Measurements from ENCODE around the gene NT5E.

NT5E gene

GRCh38 chr6:85429346-85429745 is 20.5 kb upstream of the NT5E start:
- TF ChIP-seq FOXP2 (optimal IDR thresholded peaks at IDR 0.05; ENCODE audit: borderline replicate concordance, extremely low read depth, extremely low read length, insufficient read depth) (no peak), POLR2AphosphoS5 (IDR thresholded peaks at IDR 0.05; ENCODE audit: low read depth, low read length) (no peak), TAF1 (IDR thresholded peaks at IDR 0.05; ENCODE audit: borderline replicate concordance, insufficient read depth, low read length) (no peak), SIN3A (IDR thresholded peaks at IDR 0.05; ENCODE audit: borderline replicate concordance, insufficient read depth, low read length) (no peak)
- TF ChIP-seq, protein P1, sequence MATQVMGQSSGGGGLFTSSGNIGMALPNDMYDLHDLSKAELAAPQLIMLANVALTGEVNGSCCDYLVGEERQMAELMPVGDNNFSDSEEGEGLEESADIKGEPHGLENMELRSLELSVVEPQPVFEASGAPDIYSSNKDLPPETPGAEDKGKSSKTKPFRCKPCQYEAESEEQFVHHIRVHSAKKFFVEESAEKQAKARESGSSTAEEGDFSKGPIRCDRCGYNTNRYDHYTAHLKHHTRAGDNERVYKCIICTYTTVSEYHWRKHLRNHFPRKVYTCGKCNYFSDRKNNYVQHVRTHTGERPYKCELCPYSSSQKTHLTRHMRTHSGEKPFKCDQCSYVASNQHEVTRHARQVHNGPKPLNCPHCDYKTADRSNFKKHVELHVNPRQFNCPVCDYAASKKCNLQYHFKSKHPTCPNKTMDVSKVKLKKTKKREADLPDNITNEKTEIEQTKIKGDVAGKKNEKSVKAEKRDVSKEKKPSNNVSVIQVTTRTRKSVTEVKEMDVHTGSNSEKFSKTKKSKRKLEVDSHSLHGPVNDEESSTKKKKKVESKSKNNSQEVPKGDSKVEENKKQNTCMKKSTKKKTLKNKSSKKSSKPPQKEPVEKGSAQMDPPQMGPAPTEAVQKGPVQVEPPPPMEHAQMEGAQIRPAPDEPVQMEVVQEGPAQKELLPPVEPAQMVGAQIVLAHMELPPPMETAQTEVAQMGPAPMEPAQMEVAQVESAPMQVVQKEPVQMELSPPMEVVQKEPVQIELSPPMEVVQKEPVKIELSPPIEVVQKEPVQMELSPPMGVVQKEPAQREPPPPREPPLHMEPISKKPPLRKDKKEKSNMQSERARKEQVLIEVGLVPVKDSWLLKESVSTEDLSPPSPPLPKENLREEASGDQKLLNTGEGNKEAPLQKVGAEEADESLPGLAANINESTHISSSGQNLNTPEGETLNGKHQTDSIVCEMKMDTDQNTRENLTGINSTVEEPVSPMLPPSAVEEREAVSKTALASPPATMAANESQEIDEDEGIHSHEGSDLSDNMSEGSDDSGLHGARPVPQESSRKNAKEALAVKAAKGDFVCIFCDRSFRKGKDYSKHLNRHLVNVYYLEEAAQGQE (IDR thresholded peaks at IDR 0.05; ENCODE audit: insufficient read depth in 1 of 2, low read depth in 2 of 2, low read length in 2 of 2): no peak

DNA sequence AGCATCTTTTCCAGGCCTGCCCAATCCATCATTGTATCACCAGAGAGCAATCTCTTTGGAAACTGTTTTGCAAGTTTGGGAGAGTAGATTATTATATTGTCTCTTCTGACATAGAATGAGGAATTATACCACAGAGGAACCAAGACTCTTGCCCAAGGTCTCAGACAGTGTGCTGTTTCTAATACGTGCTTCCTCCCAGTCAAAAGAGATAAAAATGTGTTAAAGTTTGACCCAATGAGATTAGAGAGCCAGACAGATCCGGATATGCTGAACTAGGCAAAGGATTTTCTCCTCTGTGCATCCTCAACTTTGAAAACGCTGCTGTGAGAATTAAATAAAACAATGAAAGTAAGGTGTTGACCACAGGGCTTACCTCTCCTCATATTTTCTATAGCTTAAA is 18.6 kb upstream of the NT5E start:
- TF ChIP-seq POLR2AphosphoS5 (IDR thresholded peaks at IDR 0.05; ENCODE audit: low read depth, low read length) (no peak), FOXP2 (optimal IDR thresholded peaks at IDR 0.05; ENCODE audit: borderline replicate concordance, extremely low read depth, extremely low read length, insufficient read depth) (no peak), TAF1 (IDR thresholded peaks at IDR 0.05; ENCODE audit: borderline replicate concordance, insufficient read depth, low read length) (no peak), SIN3A (IDR thresholded peaks at IDR 0.05; ENCODE audit: borderline replicate concordance, insufficient read depth, low read length) (no peak)
- TF ChIP-seq, protein P1 (IDR thresholded peaks at IDR 0.05; ENCODE audit: insufficient read depth in 1 of 2, low read depth in 2 of 2, low read length in 2 of 2): no peak

DNA sequence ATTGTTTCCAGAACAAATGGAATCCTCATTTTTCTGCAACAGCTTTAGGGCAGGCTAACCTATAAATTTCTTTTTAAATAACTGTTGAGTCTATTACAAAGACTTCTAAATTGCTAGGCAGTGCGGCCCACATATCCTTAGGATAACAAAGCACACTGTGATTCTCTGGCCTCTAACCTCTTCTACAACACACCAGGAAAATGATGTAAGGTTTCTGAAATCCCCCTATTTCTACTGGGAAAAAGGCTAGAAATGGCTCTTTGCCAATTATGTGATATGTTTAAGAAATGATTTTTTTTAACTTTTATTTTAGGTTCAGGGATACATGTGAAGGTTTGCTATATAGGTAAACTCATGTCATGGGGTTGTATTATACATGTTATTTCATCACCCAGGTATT is 17.3 kb upstream of the NT5E start:
- TF ChIP-seq POLR2AphosphoS5 (IDR thresholded peaks at IDR 0.05; ENCODE audit: low read depth, low read length) (no peak), SIN3A (IDR thresholded peaks at IDR 0.05; ENCODE audit: borderline replicate concordance, insufficient read depth, low read length) (no peak)

GRCh38 chr6:85435851-85436250 is 14.0 kb upstream of the NT5E start:
- no peak for TF ChIP-seq SIN3A (IDR thresholded peaks at IDR 0.05; ENCODE audit: borderline replicate concordance, insufficient read depth, low read length)
- TF ChIP-seq, protein P1 (IDR thresholded peaks at IDR 0.05; ENCODE audit: insufficient read depth in 1 of 2, low read depth in 2 of 2, low read length in 2 of 2): no peak
- no peak for TF ChIP-seq POLR2AphosphoS5 (IDR thresholded peaks at IDR 0.05; ENCODE audit: low read depth, low read length)
- TF ChIP-seq TAF1 (IDR thresholded peaks at IDR 0.05; ENCODE audit: borderline replicate concordance, insufficient read depth, low read length): no peak
- no peak for TF ChIP-seq FOXP2 (optimal IDR thresholded peaks at IDR 0.05; ENCODE audit: borderline replicate concordance, extremely low read depth, extremely low read length, insufficient read depth)

- TF ChIP-seq TAF1 (IDR thresholded peaks at IDR 0.05; ENCODE audit: borderline replicate concordance, insufficient read depth, low read length): no peak
- no peak for TF ChIP-seq FOXP2 (optimal IDR thresholded peaks at IDR 0.05; ENCODE audit: borderline replicate concordance, extremely low read depth, extremely low read length, insufficient read depth)
- no peak for TF ChIP-seq SIN3A (IDR thresholded peaks at IDR 0.05; ENCODE audit: borderline replicate concordance, insufficient read depth, low read length)
- TF ChIP-seq POLR2AphosphoS5 (IDR thresholded peaks at IDR 0.05; ENCODE audit: low read depth, low read length): no peak
- TF ChIP-seq, protein P1 (IDR thresholded peaks at IDR 0.05; ENCODE audit: insufficient read depth in 1 of 2, low read depth in 2 of 2, low read length in 2 of 2): no peak
Measured at GRCh38 chr6:85436411-85436810, 13.5 kb upstream of the NT5E start.

Data from PFSK-1 (cell line).